K562 (cell line): ENCODE results near the gene WDR27. TPM values are rescaled to one million over a fixed set of nuclear protein-coding genes. Genes with fewer than 3 reads are reported as not detected.
A peak's percentile ranks its signal among the peaks of the same experiment; 100 is the strongest.

Experiments used
- C11orf30 ChIP-seq: fragments of 450-650 bp; IDR thresholded peaks from 2 replicates; pipeline ENCODE4 v1.6.1; 2016; ENCODE audit warnings: low read depth, mild to moderate bottlenecking
- CHCHD3 ChIP-seq: fragments of 250-450 bp; sonication (Bioruptor Pico); IDR thresholded peaks from 2 replicates; pipeline ENCODE4 v2.1.2; 2022; ENCODE audit warnings: mild to moderate bottlenecking
- EGR1 ChIP-seq: fragments of 450-650 bp; conservative IDR thresholded peaks from 2 replicates; pipeline ENCODE4 v1.6.1; 2017; ENCODE audit warnings: mild to moderate bottlenecking
- FOXK2 ChIP-seq, 2 experiments: fragments of 450-650 bp; IDR thresholded peaks in 1 of 2; conservative IDR thresholded peaks in 1 of 2; 2 replicates each; pipeline ENCODE4 v1.6.1; 2016; ENCODE audit warnings: low read depth in 2 of 2, mild to moderate bottlenecking in 1 of 2
- HDGF ChIP-seq: fragments of 450-650 bp; IDR thresholded peaks from 2 replicates; pipeline ENCODE4 v1.6.1; 2016
- KLF16 ChIP-seq: IDR thresholded peaks from 2 replicates; pipeline ENCODE4 v1.6.1; 2016; ENCODE audit warnings: antibody characterized with exemption
- NFIC ChIP-seq: fragments of 450-650 bp; IDR thresholded peaks from 2 replicates; pipeline ENCODE4 v1.6.1; 2017; ENCODE audit warnings: mild to moderate bottlenecking, inconsistent platforms
- POLR3G ChIP-seq: IDR thresholded peaks from 2 replicates; pipeline ENCODE4 v1.6.1; 2011; ENCODE audit not compliant: insufficient read length, insufficient replicate concordance; ENCODE audit errors: extremely low read depth
- SREBF1 ChIP-seq: fragments of 150-350 bp; IDR thresholded peaks from 2 replicates; pipeline ENCODE4 v1.6.1; 2014; ENCODE audit warnings: antibody characterized with exemption, low read depth, low read length, borderline replicate concordance
- SRSF9 ChIP-seq: fragments of 200-400 bp; formaldehyde crosslinking; IDR thresholded peaks from 2 replicates; pipeline ENCODE4 v1.6.1; 2017; ENCODE audit warnings: low read depth, low read length, borderline replicate concordance
- TRIM28 ChIP-seq: fragments of 450-650 bp; IDR thresholded peaks from 2 replicates; pipeline ENCODE4 v1.6.1; 2017
- ZFP30 ChIP-seq: fragments of 250-450 bp; sonication (Bioruptor Pico); IDR thresholded peaks from 2 replicates; pipeline ENCODE4 v1.8.0; 2022; ENCODE audit warnings: moderate library complexity, mild to moderate bottlenecking, inconsistent platforms, borderline replicate concordance
- ZNF140 ChIP-seq: fragments of 250-450 bp; sonication (Bioruptor Pico); IDR thresholded peaks from 2 replicates; pipeline ENCODE4 v1.8.0; 2021; ENCODE audit warnings: moderate library complexity, mild to moderate bottlenecking, inconsistent platforms
- ZNF174 ChIP-seq: fragments of 250-450 bp; sonication (Bioruptor Pico); IDR thresholded peaks from 2 replicates; pipeline ENCODE4 v1.4.0; 2020; ENCODE audit warnings: mild to moderate bottlenecking
- ZNF224 ChIP-seq: sonication (generic); formaldehyde crosslinking; IDR thresholded peaks from 2 replicates; pipeline ENCODE4 v1.8.0; 2022; ENCODE audit warnings: mild to moderate bottlenecking, missing genetic modification reagents
- ZNF584 ChIP-seq: fragments of 200-800 bp; sonication (Bioruptor generic); IDR thresholded peaks from 2 replicates; pipeline ENCODE4 v1.6.1; 2016; ENCODE audit warnings: low read depth, mild to moderate bottlenecking, missing genetic modification characterization, missing compliant biosample characterization
- ZNF766 ChIP-seq: fragments of 200-800 bp; sonication (Bioruptor generic); conservative IDR thresholded peaks from 2 replicates; pipeline ENCODE4 v1.6.1; 2016; ENCODE audit warnings: missing genetic modification characterization, missing compliant biosample characterization
- polyA plus RNA-seq, 8 experiments: library from polyadenylated mRNA; depleted of rRNA in 4 of 8; stranded (reverse) in 5 of 8; unstranded in 3 of 8; fragments of >200 nt; fragmentation: Nextera tagmentation in 2 of 8; fragmentation: Illumina TruSeq in 1 of 8; extraction: Ambion mirVana in 2 of 8; extraction: Trizol in 1 of 8; gene quantifications; 2 replicates each; pipeline versions ENCODE4 v1.2.1 to v1.2.3, GENCODE V29; 2011 to 2014; ENCODE audit warnings: inconsistent platforms in 1 of 8, missing spikeins in 1 of 8
- total RNA-seq, 7 experiments: library from RNA; depleted of rRNA in 6 of 7; stranded (reverse); fragments of >200 nt in 6 of 7; fragmentation: Illumina TruSeq in 2 of 7; extraction: Trizol in 2 of 7; gene quantifications; 2 replicates each; pipeline versions ENCODE4 v1.2.1 to v1.2.3, GENCODE V29; 2011 to 2021; ENCODE audit warnings: low replicate concordance in 1 of 7
- TF ChIP-seq, protein P1 (sequence below): fragments of 250-450 bp; sonication (Bioruptor Pico); IDR thresholded peaks from 2 replicates; pipeline ENCODE4 v1.4.0; 2020; ENCODE audit warnings: mild to moderate bottlenecking, moderate library complexity
- TF ChIP-seq, protein P2 (sequence below): fragments of 450-650 bp; formaldehyde crosslinking; conservative IDR thresholded peaks from 2 replicates; pipeline ENCODE4 v1.4.0; 2022; ENCODE audit warnings: mild to moderate bottlenecking, missing genetic modification characterization
- TF ChIP-seq, protein P3 (sequence below): fragments of 250-450 bp; sonication (Bioruptor Pico); IDR thresholded peaks from 2 replicates; pipeline ENCODE4 v1.8.0; 2021; ENCODE audit warnings: moderate library complexity, mild to moderate bottlenecking, inconsistent platforms
- TF ChIP-seq, protein P4 (sequence below): fragments of 450-650 bp; conservative IDR thresholded peaks from 2 replicates; pipeline ENCODE4 v1.6.1; 2016; ENCODE audit warnings: missing genetic modification characterization, low read depth, mild to moderate bottlenecking, missing compliant biosample characterization, moderate library complexity

WDR27 gene
- total and polyA plus RNA-seq, 9 of the 15 experiments (the other 6 are each of a cell fraction or from before 2014, with no cell fraction given) = 4.3 to 77.2 (median 22.7) TPM

DNA sequence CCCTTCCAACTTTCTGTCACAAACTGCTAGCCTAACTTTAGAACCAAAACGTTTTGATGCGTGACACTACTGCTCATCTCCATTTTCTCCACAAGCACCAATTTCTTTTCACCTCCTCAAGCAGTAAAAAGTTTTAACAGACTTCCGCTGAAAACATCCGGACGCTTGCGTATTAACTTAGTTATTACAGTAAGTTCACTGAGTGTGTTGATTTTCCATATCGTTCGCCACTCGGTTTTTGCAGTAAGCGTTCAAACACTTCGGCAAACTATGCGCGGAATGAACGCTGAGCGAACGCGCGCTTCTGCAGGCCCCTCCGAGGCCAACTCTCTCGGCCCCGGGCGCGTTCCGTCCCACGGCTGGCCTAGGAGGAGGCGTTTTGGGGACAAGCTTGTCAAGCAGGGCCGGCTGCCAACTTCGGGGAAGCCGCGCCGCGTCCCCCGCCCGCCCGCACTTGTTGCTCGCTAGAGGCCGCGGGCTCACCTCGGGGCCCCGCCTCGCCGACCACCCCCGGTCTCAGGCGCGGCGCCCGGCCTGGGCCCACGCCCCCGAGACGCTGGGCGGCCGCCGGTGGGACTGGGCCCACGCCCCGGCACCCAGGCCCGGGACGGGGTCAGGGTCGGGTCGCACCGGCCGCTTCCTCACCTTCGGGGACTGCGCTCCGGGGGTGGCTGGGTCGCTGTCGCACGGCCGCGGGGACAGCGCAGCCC, 21.5 kb upstream of the WDR27 start (continued):
- TF ChIP-seq, protein P1, sequence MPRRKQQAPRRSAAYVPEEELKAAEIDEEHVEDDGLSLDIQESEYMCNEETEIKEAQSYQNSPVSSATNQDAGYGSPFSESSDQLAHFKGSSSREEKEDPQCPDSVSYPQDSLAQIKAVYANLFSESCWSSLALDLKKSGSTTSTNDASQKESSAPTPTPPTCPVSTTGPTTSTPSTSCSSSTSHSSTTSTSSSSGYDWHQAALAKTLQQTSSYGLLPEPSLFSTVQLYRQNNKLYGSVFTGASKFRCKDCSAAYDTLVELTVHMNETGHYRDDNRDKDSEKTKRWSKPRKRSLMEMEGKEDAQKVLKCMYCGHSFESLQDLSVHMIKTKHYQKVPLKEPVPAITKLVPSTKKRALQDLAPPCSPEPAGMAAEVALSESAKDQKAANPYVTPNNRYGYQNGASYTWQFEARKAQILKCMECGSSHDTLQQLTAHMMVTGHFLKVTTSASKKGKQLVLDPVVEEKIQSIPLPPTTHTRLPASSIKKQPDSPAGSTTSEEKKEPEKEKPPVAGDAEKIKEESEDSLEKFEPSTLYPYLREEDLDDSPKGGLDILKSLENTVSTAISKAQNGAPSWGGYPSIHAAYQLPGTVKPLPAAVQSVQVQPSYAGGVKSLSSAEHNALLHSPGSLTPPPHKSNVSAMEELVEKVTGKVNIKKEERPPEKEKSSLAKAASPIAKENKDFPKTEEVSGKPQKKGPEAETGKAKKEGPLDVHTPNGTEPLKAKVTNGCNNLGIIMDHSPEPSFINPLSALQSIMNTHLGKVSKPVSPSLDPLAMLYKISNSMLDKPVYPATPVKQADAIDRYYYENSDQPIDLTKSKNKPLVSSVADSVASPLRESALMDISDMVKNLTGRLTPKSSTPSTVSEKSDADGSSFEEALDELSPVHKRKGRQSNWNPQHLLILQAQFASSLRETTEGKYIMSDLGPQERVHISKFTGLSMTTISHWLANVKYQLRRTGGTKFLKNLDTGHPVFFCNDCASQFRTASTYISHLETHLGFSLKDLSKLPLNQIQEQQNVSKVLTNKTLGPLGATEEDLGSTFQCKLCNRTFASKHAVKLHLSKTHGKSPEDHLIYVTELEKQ (CRISPR knock-in tag) = no peak
- TF ChIP-seq C11orf30 (no peak), POLR3G (no peak), ZNF584 (CRISPR knock-in tag) (no peak), SREBF1 (no peak), ZFP30 (CRISPR knock-in tag) (no peak), FOXK2 (conservative IDR thresholded peaks at IDR 0.05 in 1 of 2, IDR thresholded peaks at IDR 0.05 in 1 of 2; ENCODE audit: low read depth in 2 of 2) (0 out of 4 replicates have a peak, but pooled peaks of 1 of the 2 experiments have one; percentile 18), EGR1 (peak; percentile 57), SRSF9 (no peak), ZNF766 (0 out of 2 replicates have a peak, but pooled peaks have one; percentile 4), TRIM28 (peak; percentile 43; the same call in 1 of the 2 replicates), KLF16 (no peak), ZNF174 (CRISPR knock-in tag) (no peak), NFIC (peak; percentile 86), ZNF224 (CRISPR knock-in tag) (no peak), CHCHD3 (CRISPR knock-in tag) (no peak), ZNF140 (no peak), HDGF (no peak)
- TF ChIP-seq, protein P2, sequence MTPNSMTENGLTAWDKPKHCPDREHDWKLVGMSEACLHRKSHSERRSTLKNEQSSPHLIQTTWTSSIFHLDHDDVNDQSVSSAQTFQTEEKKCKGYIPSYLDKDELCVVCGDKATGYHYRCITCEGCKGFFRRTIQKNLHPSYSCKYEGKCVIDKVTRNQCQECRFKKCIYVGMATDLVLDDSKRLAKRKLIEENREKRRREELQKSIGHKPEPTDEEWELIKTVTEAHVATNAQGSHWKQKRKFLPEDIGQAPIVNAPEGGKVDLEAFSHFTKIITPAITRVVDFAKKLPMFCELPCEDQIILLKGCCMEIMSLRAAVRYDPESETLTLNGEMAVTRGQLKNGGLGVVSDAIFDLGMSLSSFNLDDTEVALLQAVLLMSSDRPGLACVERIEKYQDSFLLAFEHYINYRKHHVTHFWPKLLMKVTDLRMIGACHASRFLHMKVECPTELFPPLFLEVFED (CRISPR knock-in tag) = peak; percentile 80; the same call in 1 of the 2 replicates
- TF ChIP-seq, protein P3, sequence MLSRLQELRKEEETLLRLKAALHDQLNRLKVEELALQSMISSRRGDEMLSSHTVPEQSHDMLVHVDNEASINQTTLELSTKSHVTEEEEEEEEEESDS (CRISPR knock-in tag) = no peak
- TF ChIP-seq, protein P4, sequence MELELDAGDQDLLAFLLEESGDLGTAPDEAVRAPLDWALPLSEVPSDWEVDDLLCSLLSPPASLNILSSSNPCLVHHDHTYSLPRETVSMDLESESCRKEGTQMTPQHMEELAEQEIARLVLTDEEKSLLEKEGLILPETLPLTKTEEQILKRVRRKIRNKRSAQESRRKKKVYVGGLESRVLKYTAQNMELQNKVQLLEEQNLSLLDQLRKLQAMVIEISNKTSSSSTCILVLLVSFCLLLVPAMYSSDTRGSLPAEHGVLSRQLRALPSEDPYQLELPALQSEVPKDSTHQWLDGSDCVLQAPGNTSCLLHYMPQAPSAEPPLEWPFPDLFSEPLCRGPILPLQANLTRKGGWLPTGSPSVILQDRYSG (tag) = no peak
